CD8-positive, alpha-beta memory T cell (primary cell): ENCODE data around the gene ST7. TPM values are rescaled to one million over a fixed set of nuclear protein-coding genes. Genes with fewer than 3 reads are reported as not detected.

Experiments
- CTCF ChIA-PET: fragments of 350-600 bp; sonication (Branson Sonifier 250); formaldehyde crosslinking; loops from one replicate; lab custom pipeline; 2021; ENCODE audit warnings: antibody characterized with exemption; lab: Charles Lee
- POLR2A ChIA-PET: fragments of 350-600 bp; sonication (Branson Sonifier 250); formaldehyde crosslinking; loops from one replicate; lab custom pipeline; 2021; ENCODE audit warnings: antibody characterized with exemption; lab: Charles Lee
- DNase-seq, 5 donors: peaks; one replicate each; pipeline versions ENCODE4 v3.0.0 to v3.0.0-alpha.2; 2020 to 2022; ENCODE audit warnings: mixed read lengths in 1 of 5
- H3K27ac ChIP-seq: one replicate; pipeline ENCODE4 v1.7.0; 2013; ENCODE audit warnings: low read depth, mild to moderate bottlenecking, low read length, moderate library complexity
- H3K27me3 ChIP-seq: 2 replicates; pipeline ENCODE4 v1.7.0; 2013; ENCODE audit warnings: low read length, mild to moderate bottlenecking; ENCODE audit not compliant: insufficient read depth, poor library complexity, severe bottlenecking
- H3K36me3 ChIP-seq: 2 replicates; pipeline ENCODE4 v1.7.0; 2013; ENCODE audit warnings: mild to moderate bottlenecking, low read length, moderate library complexity; ENCODE audit not compliant: insufficient read depth
- H3K4me1 ChIP-seq: 2 replicates; pipeline ENCODE4 v1.7.0; 2013; ENCODE audit warnings: mild to moderate bottlenecking, low read length, moderate library complexity; ENCODE audit not compliant: insufficient read depth
- H3K4me3 ChIP-seq: 2 replicates; pipeline ENCODE4 v1.7.0; 2013; ENCODE audit warnings: mild to moderate bottlenecking, low read length
- H3K9me3 ChIP-seq: 2 replicates; pipeline ENCODE4 v1.7.0; 2013; ENCODE audit warnings: mild to moderate bottlenecking, low read length
- H3K27ac Mint-ChIP-seq, 8 donors: one replicate each; pipeline ENCODE4 v1.8.0; 2020 to 2021; ENCODE audit warnings: mixed read lengths in 8 of 8, mild to moderate bottlenecking in 6 of 8, inconsistent platforms in 3 of 8, moderate library complexity in 3 of 8
- H3K27me3 Mint-ChIP-seq, 2 donors: one replicate each; pipeline ENCODE4 v1.8.0; 2020 to 2021; ENCODE audit warnings: mixed read lengths in 2 of 2, mild to moderate bottlenecking in 1 of 2, moderate library complexity in 1 of 2
- H3K36me3 Mint-ChIP-seq, 3 donors: one replicate each; pipeline ENCODE4 v1.8.0; 2020 to 2021; ENCODE audit warnings: mixed read lengths in 3 of 3, inconsistent platforms in 1 of 3, mild to moderate bottlenecking in 1 of 3
- H3K4me1 Mint-ChIP-seq, 3 donors: one replicate each; pipeline ENCODE4 v1.8.0; 2020 to 2021; ENCODE audit warnings: mixed read lengths in 3 of 3, inconsistent platforms in 1 of 3, mild to moderate bottlenecking in 1 of 3
- H3K4me3 Mint-ChIP-seq, 7 donors: one replicate each; pipeline ENCODE4 v1.8.0; 2020 to 2021; ENCODE audit warnings: mixed read lengths in 7 of 7, mild to moderate bottlenecking in 6 of 7, moderate library complexity in 4 of 7, inconsistent platforms in 2 of 7
- H3K9me3 Mint-ChIP-seq, 5 donors: one replicate each; pipeline ENCODE4 v1.8.0; 2020 to 2022; ENCODE audit warnings: mixed read lengths in 5 of 5, mild to moderate bottlenecking in 3 of 5, moderate library complexity in 2 of 5, inconsistent platforms in 1 of 5
- polyA plus RNA-seq: library from polyadenylated mRNA; unstranded; fragments of 300-500 nt; fragmentation: Illumina TruSeq; gene quantifications from one replicate; pipeline ENCODE4 v1.2.3, GENCODE V29; 2021
- total RNA-seq, 2 experiments: library from RNA; stranded (reverse); gene quantifications; one replicate each; pipeline ENCODE4 v1.2.3, GENCODE V29; 2021

ST7 gene
- total and polyA plus RNA-seq, 3 experiments from 2014 or later, result 7.9 to 14.2 (median 12.7) TPM

DNA sequence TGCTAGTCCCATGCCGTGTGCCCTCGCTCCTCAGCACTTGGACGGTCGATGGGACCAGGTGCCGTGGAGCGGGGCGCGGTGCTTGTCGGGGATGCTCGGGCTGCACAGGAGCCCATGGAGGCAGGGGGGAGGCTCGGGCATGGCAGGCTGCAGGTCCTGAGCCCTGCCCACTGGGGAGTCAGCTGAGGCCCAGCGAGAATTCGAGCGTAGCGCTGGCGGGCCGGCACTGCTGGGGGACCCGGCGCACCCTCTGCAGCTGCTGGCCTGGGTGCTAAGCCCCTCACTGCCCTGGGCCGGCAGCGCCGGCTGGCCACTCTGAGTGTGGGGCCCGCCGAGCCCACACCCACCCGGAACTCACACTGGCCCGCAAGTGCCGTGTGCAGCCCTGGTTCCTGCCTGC lies 44.7 kb downstream of the ST7 start:
- no peak overlapping the region for H3K4me3 ChIP-seq
- no peak overlapping the region for H3K27ac ChIP-seq
- no peaks in the 10 kb centered on the region for H3K4me1 ChIP-seq
- no peaks in the 10 kb centered on the region for H3K4me1 Mint-ChIP-seq
- no peaks in the 10 kb centered on the region for H3K9me3 Mint-ChIP-seq
- no peak overlapping the region for H3K4me3 Mint-ChIP-seq
- no peak overlapping the region for H3K27ac Mint-ChIP-seq
- H3K36me3 Mint-ChIP-seq, result peaks cover 0 to under 1% (median 0%) of the 10 kb centered on the region in 3 donors
- no peaks in the 10 kb centered on the region for H3K27me3 Mint-ChIP-seq
- no peaks in the 10 kb centered on the region for H3K9me3 ChIP-seq
- H3K27me3 ChIP-seq, result no peaks in the 10 kb centered on the region
- no peak for DNase-seq
- ChIA-PET POLR2A (no interaction called here), CTCF (interaction anchor here (2.0 to 2.8 kb wide), 2 partner anchors 9 to 14 kb away, joined by 5 to 10 read pairs; no protein-coding TSS in a partner anchor)
- no peaks in the 10 kb centered on the region for H3K36me3 ChIP-seq

DNA sequence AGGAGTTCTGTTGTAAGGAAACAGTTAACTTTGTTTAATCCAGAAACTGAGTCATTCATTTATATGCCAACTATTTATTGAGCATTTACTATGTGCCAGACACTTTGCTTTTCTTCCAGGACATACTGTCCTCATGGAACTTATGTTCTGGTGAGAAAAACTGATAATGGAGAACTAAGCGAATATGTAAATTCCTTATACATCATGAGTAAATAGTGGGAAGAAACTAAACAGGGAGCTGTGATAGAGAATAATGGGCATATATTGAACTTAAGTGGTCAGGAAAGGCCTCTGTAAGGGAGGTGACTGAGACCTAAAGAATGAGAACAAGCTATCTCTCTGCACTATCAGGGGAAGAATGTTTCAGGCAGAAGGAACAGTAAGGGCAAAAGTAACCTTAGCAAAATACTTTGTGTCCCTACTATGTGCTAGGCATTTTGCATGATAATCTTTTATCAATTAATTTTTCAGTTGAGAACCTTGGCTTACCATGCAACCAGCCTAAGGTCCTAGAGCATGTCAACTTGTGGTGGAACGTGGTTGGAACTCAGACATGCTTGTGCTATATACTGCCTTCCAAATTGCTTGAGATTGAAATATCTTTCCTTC lies 45.4 kb downstream of the ST7 start:
- Mint-ChIP-seq H3K4me1 (no peaks in the 10 kb centered on the region), H3K27ac (no peak overlapping the region), H3K27me3 (no peaks in the 10 kb centered on the region), H3K9me3 (no peaks in the 10 kb centered on the region), H3K36me3 (no peaks in the 10 kb centered on the region), H3K4me3 (no peak overlapping the region)
- H3K9me3 ChIP-seq, result no peaks in the 10 kb centered on the region
- H3K36me3 ChIP-seq, result no peaks in the 10 kb centered on the region
- DNase-seq, result no peak
- H3K4me1 ChIP-seq, result no peaks in the 10 kb centered on the region
- POLR2A ChIA-PET, result no interaction called here
- CTCF ChIA-PET, result interaction anchor here (1.1 to 2.8 kb wide), 3 partner anchors 10 to 121 kb away, joined by 3 to 10 read pairs (median 5); no protein-coding TSS in a partner anchor
- H3K4me3 ChIP-seq, result no peak overlapping the region
- no peaks in the 10 kb centered on the region for H3K27me3 ChIP-seq
- no peak overlapping the region for H3K27ac ChIP-seq

DNA sequence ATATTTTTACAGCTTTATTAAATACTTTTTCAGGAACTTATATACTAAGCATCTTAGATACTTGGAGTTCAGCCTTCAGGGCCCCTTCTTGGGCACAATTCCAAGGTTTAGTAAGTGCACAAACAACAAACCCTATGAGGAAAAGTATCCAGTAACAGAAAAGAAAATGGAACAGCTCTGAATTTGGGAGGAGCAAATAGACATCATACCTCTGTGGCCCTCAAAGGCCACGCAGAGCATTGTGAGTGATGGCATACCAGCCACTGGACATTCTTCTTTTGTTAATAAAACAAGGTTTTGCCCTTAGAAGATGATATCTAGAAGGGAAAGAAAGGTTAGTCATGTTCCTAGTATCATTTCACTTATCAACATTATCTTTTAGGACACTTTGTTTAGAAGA lies 46.0 kb downstream of the ST7 start:
- Mint-ChIP-seq H3K4me1 (no peaks in the 10 kb centered on the region), H3K27me3 (no peaks in the 10 kb centered on the region), H3K4me3 (no peak overlapping the region), H3K9me3 (no peaks in the 10 kb centered on the region), H3K27ac (no peak overlapping the region), H3K36me3 (no peaks in the 10 kb centered on the region)
- POLR2A ChIA-PET, result no interaction called here
- no peaks in the 10 kb centered on the region for H3K36me3 ChIP-seq
- DNase-seq, result no peak
- H3K4me3 ChIP-seq, result no peak overlapping the region
- H3K27ac ChIP-seq, result no peak overlapping the region
- no peaks in the 10 kb centered on the region for H3K27me3 ChIP-seq
- no peaks in the 10 kb centered on the region for H3K9me3 ChIP-seq
- no peaks in the 10 kb centered on the region for H3K4me1 ChIP-seq
- CTCF ChIA-PET, result interaction anchor here (1.1 to 2.8 kb wide), 3 partner anchors 11 to 121 kb away, joined by 3 to 10 read pairs (median 5); no protein-coding TSS in a partner anchor

DNA sequence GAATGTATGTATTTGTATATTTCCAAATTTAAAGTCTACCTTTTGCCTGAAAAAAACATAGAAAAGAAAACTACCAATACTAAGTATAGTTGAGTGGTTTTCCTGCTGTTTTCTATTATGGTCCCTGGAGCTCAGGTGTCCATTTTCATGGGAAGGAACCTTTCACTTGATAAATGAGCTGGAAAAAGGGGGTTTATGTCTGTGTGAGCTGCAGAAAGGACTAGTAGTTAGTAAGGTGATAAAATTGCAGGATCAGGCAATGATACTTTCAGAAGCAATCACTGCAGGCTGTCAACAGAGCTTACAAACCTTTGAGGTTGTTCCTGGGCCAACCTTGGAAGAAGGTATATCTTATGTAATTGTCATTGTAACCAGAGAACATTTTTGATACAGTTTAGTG lies 48.0 kb downstream of the ST7 start:
- no peaks in the 10 kb centered on the region for H3K9me3 ChIP-seq
- no peak for DNase-seq
- ChIA-PET CTCF (no interaction called here), POLR2A (no interaction called here)
- Mint-ChIP-seq H3K4me1 (peaks cover 0 to 3% (median 0%) of the 10 kb centered on the region in 3 donors), H3K4me3 (no peak overlapping the region), H3K27ac (no peak overlapping the region), H3K9me3 (no peaks in the 10 kb centered on the region), H3K36me3 (no peaks in the 10 kb centered on the region), H3K27me3 (no peaks in the 10 kb centered on the region)
- no peak overlapping the region for H3K27ac ChIP-seq
- H3K36me3 ChIP-seq, result no peaks in the 10 kb centered on the region
- no peaks in the 10 kb centered on the region for H3K27me3 ChIP-seq
- H3K4me1 ChIP-seq, result peaks cover 2% of the 10 kb centered on the region
- H3K4me3 ChIP-seq, result no peak overlapping the region

DNA sequence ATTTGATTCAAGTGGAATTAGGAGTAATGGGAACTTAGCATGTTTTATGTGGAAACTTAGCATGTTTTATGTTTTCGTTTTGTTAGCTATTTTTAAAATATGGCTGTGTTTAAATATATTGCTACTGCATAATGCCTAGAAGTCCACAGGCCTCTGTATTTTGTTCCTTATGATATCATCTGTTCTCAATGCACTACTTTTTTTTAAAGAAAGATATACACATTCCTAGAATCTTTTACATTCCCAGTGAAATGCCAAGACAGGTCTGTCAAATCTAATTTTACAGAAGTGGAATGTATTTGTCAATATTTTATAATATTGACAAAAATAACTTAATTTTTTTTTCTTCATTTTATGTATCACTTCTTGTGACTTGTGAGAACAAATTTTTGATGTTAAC lies 51.6 kb downstream of the ST7 start:
- Histone ChIP-seq H3K9me3 (no peaks in the 10 kb centered on the region), H3K36me3 (no peaks in the 10 kb centered on the region), H3K27ac (no peak overlapping the region), H3K4me3 (no peak overlapping the region), H3K27me3 (no peaks in the 10 kb centered on the region), H3K4me1 (peaks cover 38% of the 10 kb centered on the region)
- H3K4me1 Mint-ChIP-seq, result peaks cover 31 to 38% (median 34%) of the 10 kb centered on the region in 3 donors
- no peak overlapping the region for H3K4me3 Mint-ChIP-seq
- no peak overlapping the region for H3K27ac Mint-ChIP-seq
- CTCF ChIA-PET, result interaction anchor here (0.9 kb wide), 1 partner anchor 17 kb away, joined by 3 read pairs; no protein-coding TSS in a partner anchor
- POLR2A ChIA-PET, result no interaction called here
- no peaks in the 10 kb centered on the region for H3K36me3 Mint-ChIP-seq
- no peaks in the 10 kb centered on the region for H3K27me3 Mint-ChIP-seq
- no peak for DNase-seq
- no peaks in the 10 kb centered on the region for H3K9me3 Mint-ChIP-seq

DNA sequence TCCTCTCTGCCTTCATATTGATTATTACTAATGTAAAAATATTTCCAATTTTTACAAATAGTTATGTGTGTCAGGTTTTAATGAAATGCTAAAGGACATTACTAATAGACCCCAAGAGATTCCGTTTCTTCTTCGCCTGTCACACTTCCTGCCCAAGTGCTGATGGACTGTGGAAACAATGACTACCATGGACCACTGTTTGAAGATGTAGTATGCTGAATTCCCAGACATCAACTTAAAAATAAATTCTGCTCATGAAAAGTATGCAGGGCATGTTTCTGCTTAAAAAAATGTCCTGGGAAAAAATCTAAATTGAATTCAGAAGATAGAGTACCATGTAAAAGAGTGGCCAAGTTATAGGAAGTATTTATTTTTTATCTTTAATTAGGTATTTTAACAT lies 52.1 kb downstream of the ST7 start:
- H3K4me1 Mint-ChIP-seq, result peaks cover 36 to 43% (median 40%) of the 10 kb centered on the region in 3 donors
- H3K4me1 ChIP-seq, result peaks cover 43% of the 10 kb centered on the region
- ChIA-PET POLR2A (no interaction called here), CTCF (interaction anchor here (2.5 kb wide), 1 partner anchor 17 kb away, joined by 7 read pairs; no protein-coding TSS in a partner anchor)
- peaks cover 0 to 4% of the 10 kb centered on the region in 2 donors for H3K27me3 Mint-ChIP-seq
- no peaks in the 10 kb centered on the region for H3K27me3 ChIP-seq
- H3K27ac ChIP-seq, result no peak overlapping the region
- H3K9me3 ChIP-seq, result no peaks in the 10 kb centered on the region
- H3K4me3 ChIP-seq, result no peak overlapping the region
- H3K36me3 ChIP-seq, result no peaks in the 10 kb centered on the region
- no peak overlapping the region for H3K4me3 Mint-ChIP-seq
- H3K36me3 Mint-ChIP-seq, result no peaks in the 10 kb centered on the region
- no peaks in the 10 kb centered on the region for H3K9me3 Mint-ChIP-seq
- H3K27ac Mint-ChIP-seq, result no peak overlapping the region
- DNase-seq, result no peak

DNA sequence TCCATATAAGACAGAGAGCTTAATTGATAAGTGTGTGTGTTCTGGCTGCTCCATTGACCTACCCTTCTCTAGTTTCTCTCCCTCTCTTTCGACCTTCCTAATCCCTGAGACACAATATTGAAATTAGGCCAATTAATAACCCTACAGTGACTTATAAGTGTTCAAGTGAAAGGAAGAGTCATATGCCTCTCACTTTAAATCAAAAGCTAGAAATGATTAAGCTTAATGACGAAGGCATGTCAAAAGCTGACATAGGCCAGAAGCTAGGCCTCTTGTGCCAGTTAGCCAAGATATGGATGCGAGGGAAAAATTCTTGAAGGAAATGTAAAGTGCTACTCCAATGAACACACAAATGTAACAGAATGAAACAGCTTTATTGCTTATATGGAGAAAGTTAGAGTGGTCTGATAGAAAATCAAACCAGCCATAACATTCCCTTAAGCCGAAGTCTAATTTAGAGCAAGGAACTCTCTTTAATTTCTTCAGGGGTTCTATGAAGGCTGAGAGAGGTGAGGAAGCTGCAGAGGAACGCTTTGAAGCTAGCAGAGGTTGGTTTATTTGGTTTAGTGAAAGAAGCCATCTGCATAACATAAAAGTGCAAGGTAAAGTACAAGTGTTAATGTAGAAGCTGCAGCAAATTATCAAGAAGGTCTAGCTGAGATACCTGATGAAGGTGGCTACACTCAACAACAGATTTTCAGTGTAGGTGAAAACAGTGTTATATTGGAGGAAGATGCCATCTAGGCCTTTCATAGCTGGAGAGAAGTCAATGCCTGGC lies 53.8 kb downstream of the ST7 start:
- CTCF ChIA-PET, result interaction anchor here (0.7 to 2.5 kb wide), 5 partner anchors 11 to 119 kb away, joined by 3 to 7 read pairs (median 3); no protein-coding TSS in a partner anchor
- no peaks in the 10 kb centered on the region for H3K36me3 ChIP-seq
- Mint-ChIP-seq H3K9me3 (no peaks in the 10 kb centered on the region), H3K4me1 (peaks cover 52 to 59% (median 56%) of the 10 kb centered on the region in 3 donors), H3K27ac (peak overlapping the region in 1 of 8 donors; percentile 15), H3K4me3 (peak overlapping the region in 2 of 7 donors; percentile 3 to 8), H3K36me3 (no peaks in the 10 kb centered on the region), H3K27me3 (peaks cover 0 to 9% of the 10 kb centered on the region in 2 donors)
- H3K9me3 ChIP-seq, result no peaks in the 10 kb centered on the region
- POLR2A ChIA-PET, result interaction anchor here (0.9 kb wide), 1 partner anchor 53 kb away, joined by 3 read pairs; no protein-coding TSS in a partner anchor
- H3K27ac ChIP-seq, result no peak overlapping the region
- peak in 1 of 5 donors; percentile 32 for DNase-seq
- no peak overlapping the region for H3K4me3 ChIP-seq
- peaks cover 58% of the 10 kb centered on the region for H3K4me1 ChIP-seq
- H3K27me3 ChIP-seq, result no peaks in the 10 kb centered on the region
